Stimulated activated memory B cell treated with anti-CD40 and anti-IgM and Interleukin-4, amounts not matched to agents 10 μg/mL and 1 μg/mL and 100 μg/mL, for 72 hours (primary cell): ENCODE measurements around the gene OAS1.
A peak's percentile ranks its signal among the peaks of the same experiment; 100 is the strongest.

ENCODE experiments used
- ATAC-seq: fragments of 150-1000 bp; cut with Tn5 transposase; 2 replicates; pipeline ENCODE4 v1.10.0; 2021
- H3K27ac Mint-ChIP-seq: one replicate; pipeline ENCODE4 v1.8.0; 2022; ENCODE audit warnings: mild to moderate bottlenecking, mixed read lengths
- H3K27me3 Mint-ChIP-seq: one replicate; pipeline ENCODE4 v1.8.0; 2022; ENCODE audit warnings: mixed read lengths
- H3K36me3 Mint-ChIP-seq: one replicate; pipeline ENCODE4 v1.8.0; 2022; ENCODE audit warnings: mixed read lengths
- H3K4me1 Mint-ChIP-seq: one replicate; pipeline ENCODE4 v1.8.0; 2022; ENCODE audit warnings: mixed read lengths
- H3K4me3 Mint-ChIP-seq: one replicate; pipeline ENCODE4 v1.8.0; 2022; ENCODE audit warnings: mild to moderate bottlenecking, moderate library complexity, mixed read lengths
- H3K9me3 Mint-ChIP-seq: one replicate; pipeline ENCODE4 v1.8.0; 2022; ENCODE audit warnings: mixed read lengths

OAS1 gene

DNA sequence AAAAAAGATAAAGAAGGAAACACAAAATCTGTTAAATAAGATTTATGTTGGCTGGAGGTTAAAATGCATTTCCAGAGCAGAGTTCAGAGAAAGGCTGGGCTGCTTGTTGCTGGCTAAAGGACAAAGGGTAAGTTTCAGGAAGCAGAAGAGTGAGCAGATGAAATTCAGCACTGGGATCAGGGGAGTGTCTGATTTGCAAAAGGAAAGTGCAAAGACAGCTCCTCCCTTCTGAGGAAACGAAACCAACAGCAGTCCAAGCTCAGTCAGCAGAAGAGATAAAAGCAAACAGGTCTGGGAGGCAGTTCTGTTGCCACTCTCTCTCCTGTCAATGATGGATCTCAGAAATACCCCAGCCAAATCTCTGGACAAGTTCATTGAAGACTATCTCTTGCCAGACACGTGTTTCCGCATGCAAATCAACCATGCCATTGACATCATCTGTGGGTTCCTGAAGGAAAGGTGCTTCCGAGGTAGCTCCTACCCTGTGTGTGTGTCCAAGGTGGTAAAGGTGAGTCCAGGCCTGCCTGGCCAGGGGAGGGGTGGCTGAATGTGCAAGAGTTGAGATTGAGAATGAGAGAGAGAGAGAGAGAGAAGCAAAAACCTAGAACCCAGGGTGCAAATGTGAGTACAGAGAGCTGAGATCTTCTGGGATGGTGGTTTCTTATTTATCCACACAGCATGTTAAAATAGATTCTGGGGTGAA, at the start of gene OAS1:
OAS1 (plus strand) TSS at position 251 of the 703 bp plus-strand sequence; CDS start at position 329, 78 bp downstream.
- H3K4me3 Mint-ChIP-seq = peak within 1 kb of the TSS; percentile 82
- H3K9me3 Mint-ChIP-seq = no peaks in the 10 kb centered on the region
- H3K27me3 Mint-ChIP-seq = no peaks in the 10 kb centered on the region
- peaks cover 82% of the 10 kb centered on the region for H3K4me1 Mint-ChIP-seq
- peaks cover 20% of the 10 kb centered on the region for H3K36me3 Mint-ChIP-seq
- ATAC-seq = peak; percentile 85
- H3K27ac Mint-ChIP-seq = peak within 1 kb of the TSS; percentile 84

- H3K4me1 Mint-ChIP-seq = peaks cover 6% of the 10 kb centered on the region
- no peak overlapping the region for H3K27ac Mint-ChIP-seq
- H3K4me3 Mint-ChIP-seq = no peak overlapping the region
- peaks cover 35% of the 10 kb centered on the region for H3K27me3 Mint-ChIP-seq
- no peaks in the 10 kb centered on the region for H3K9me3 Mint-ChIP-seq
- ATAC-seq = no peak
- H3K36me3 Mint-ChIP-seq = no peaks in the 10 kb centered on the region
Observed at GRCh38 chr12:112859291-112859690, 47.5 kb upstream of the OAS1 start.

DNA sequence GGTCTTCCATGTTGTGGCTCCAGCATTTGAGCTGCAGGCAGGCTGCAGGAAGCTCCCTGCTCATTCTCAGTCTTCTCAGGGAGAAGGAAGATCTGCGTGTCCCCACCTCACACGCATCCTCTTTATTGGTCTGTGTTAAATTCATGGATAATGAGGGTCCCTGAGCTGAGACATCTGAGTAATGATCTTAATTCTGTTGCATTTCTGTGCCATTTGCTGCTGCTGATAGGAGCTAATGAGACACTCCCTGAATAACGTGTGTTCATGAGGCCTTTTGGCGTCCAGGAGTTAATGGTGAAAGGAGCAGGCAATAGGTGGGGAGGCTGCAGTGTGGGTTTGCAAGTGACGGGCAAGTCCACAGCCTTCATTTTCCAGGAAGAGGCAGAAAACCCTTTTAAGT, 46.6 kb upstream of the OAS1 start:
- no peaks in the 10 kb centered on the region for H3K36me3 Mint-ChIP-seq
- H3K4me1 Mint-ChIP-seq = peaks cover 13% of the 10 kb centered on the region
- H3K4me3 Mint-ChIP-seq = no peak overlapping the region
- peaks cover 35% of the 10 kb centered on the region for H3K27me3 Mint-ChIP-seq
- no peak for ATAC-seq
- no peaks in the 10 kb centered on the region for H3K9me3 Mint-ChIP-seq
- H3K27ac Mint-ChIP-seq = no peak overlapping the region

GRCh38 chr12:112861284-112861683, 45.5 kb upstream of the OAS1 start:
- Mint-ChIP-seq H3K27ac (no peak overlapping the region), H3K27me3 (peaks cover 26% of the 10 kb centered on the region), H3K4me3 (no peak overlapping the region), H3K9me3 (no peaks in the 10 kb centered on the region), H3K36me3 (no peaks in the 10 kb centered on the region), H3K4me1 (peaks cover 13% of the 10 kb centered on the region)
- ATAC-seq = no peak

DNA sequence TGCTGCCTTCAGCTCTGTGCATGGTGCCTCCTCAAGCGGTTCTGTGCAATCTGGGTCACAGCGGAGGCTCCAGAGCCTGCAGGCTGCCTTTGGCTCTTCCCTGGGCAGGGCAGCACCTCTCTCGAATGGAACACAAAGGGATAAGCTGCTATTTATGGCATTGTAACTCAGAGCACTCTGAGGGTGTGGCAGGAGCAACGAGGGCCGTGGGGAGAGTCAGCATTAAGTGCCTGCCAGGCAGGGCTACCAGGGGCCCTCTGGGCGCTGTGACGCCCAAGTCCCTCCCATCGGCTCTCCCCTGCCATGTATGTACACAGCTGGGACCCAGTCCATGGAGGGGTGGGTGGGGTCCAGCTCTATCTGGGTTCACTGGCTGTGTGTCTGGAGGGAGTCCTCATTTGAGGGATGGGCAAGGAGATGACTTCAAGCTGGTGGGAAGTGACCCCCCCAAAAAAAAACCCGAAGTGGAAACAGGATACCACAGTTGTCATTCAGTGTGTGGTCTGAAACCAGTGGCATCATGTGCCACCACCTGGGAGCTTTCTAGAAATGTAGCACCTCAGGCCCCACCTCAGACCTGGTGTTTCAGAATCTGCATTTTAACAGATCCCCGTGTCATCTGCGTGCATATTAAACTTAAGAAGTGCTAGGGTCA, 44.0 kb upstream of the OAS1 start:
- H3K4me3 Mint-ChIP-seq = no peak overlapping the region
- ATAC-seq = no peak
- H3K27ac Mint-ChIP-seq = no peak overlapping the region
- peaks cover 25% of the 10 kb centered on the region for H3K27me3 Mint-ChIP-seq
- peaks cover 13% of the 10 kb centered on the region for H3K4me1 Mint-ChIP-seq
- H3K36me3 Mint-ChIP-seq = no peaks in the 10 kb centered on the region
- no peaks in the 10 kb centered on the region for H3K9me3 Mint-ChIP-seq

GRCh38 chr12:112868459-112869041, 38.2 kb upstream of the OAS1 start:
- peaks cover 13% of the 10 kb centered on the region for H3K27me3 Mint-ChIP-seq
- no peaks in the 10 kb centered on the region for H3K9me3 Mint-ChIP-seq
- peaks cover 28% of the 10 kb centered on the region for H3K4me1 Mint-ChIP-seq
- no peak overlapping the region for H3K4me3 Mint-ChIP-seq
- H3K36me3 Mint-ChIP-seq = no peaks in the 10 kb centered on the region
- ATAC-seq = no peak
- no peak overlapping the region for H3K27ac Mint-ChIP-seq

DNA sequence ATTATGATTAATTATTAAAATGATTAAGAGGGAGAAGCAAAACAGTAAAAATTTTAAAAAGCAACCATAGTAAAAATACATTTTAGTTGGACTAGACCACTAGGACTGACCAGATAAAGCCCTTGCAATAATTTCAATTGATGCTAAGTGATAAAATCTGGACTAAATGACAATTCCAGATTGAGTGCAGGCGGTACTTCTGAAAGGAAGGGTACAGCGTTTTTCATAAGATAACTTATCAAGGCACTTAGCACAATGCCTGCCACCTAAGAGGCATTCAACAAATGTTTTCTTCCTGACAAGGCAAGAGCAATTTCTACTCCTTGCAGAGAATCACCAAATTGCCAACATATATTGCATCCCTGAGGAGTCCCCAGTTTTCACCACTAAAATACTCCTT, 37.7 kb upstream of the OAS1 start:
- Mint-ChIP-seq H3K36me3 (no peaks in the 10 kb centered on the region), H3K4me3 (no peak overlapping the region), H3K9me3 (no peaks in the 10 kb centered on the region), H3K27ac (no peak overlapping the region), H3K27me3 (peaks cover 13% of the 10 kb centered on the region), H3K4me1 (peaks cover 24% of the 10 kb centered on the region)
- no peak for ATAC-seq

DNA sequence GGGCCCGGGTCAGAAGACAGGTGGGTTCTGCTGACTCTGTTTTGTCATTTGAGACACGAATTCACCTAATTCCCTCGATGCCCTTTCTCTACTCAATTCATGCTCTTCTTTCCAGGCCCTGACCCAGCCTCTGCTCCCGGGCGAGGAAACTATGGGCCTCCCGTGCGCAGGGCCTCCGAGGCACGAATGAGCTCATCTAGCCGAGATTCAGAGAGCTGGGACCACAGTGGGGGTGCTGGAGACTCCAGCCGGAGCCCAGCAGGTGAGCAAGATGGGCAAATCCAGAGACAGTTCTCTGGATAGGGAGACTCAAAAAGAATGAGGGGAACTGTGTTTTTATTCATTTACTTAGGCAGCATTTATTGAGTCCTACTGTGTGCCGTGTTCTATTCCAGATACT, 37.0 kb upstream of the OAS1 start:
- no peak for ATAC-seq
- Mint-ChIP-seq H3K36me3 (no peaks in the 10 kb centered on the region), H3K27ac (peak overlapping the region; percentile 31), H3K27me3 (peaks cover 13% of the 10 kb centered on the region), H3K4me3 (no peak overlapping the region), H3K4me1 (peaks cover 17% of the 10 kb centered on the region), H3K9me3 (no peaks in the 10 kb centered on the region)

GRCh38 chr12:112870267-112870980, 36.3 kb upstream of the OAS1 start:
- Mint-ChIP-seq H3K36me3 (no peaks in the 10 kb centered on the region), H3K4me3 (peak overlapping the region; percentile 4), H3K4me1 (peaks cover 15% of the 10 kb centered on the region), H3K9me3 (no peaks in the 10 kb centered on the region), H3K27ac (peak overlapping the region; percentile 31), H3K27me3 (peaks cover 18% of the 10 kb centered on the region)
- peak; percentile 88 for ATAC-seq

DNA sequence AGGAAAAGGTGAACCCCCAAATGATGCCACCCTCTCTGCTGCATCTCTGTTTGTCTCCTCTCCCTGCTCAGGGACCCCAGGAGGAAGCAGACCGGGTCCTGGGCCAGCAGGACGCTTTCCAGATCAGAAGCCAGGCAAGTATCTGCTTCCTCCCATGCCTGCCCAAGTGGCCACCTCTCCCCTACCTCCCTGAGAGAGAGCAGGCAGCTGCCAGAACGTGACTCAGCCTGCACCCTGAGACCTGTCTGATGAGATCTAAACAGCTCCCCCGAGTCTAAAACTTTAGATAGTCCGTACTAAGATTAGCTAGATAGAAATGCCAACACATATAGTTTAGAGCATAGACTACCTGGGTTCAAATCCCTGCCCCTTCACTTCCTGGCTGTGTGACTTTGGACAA, 31.2 kb upstream of the OAS1 start:
- no peak for ATAC-seq
- H3K36me3 Mint-ChIP-seq = no peaks in the 10 kb centered on the region
- no peak overlapping the region for H3K27ac Mint-ChIP-seq
- H3K4me3 Mint-ChIP-seq = no peak overlapping the region
- no peaks in the 10 kb centered on the region for H3K9me3 Mint-ChIP-seq
- peaks cover 51% of the 10 kb centered on the region for H3K27me3 Mint-ChIP-seq
- peaks cover 9% of the 10 kb centered on the region for H3K4me1 Mint-ChIP-seq

- ATAC-seq = no peak
- H3K4me3 Mint-ChIP-seq = no peak overlapping the region
- H3K36me3 Mint-ChIP-seq = no peaks in the 10 kb centered on the region
- peaks cover 60% of the 10 kb centered on the region for H3K27me3 Mint-ChIP-seq
- no peaks in the 10 kb centered on the region for H3K4me1 Mint-ChIP-seq
- no peak overlapping the region for H3K27ac Mint-ChIP-seq
- H3K9me3 Mint-ChIP-seq = no peaks in the 10 kb centered on the region
Observed at GRCh38 chr12:112876506-112876905, 30.3 kb upstream of the OAS1 start.

GRCh38 chr12:112877006-112877405, 29.8 kb upstream of the OAS1 start:
- Mint-ChIP-seq H3K27me3 (peaks cover 64% of the 10 kb centered on the region), H3K4me3 (no peak overlapping the region), H3K27ac (no peak overlapping the region)

DNA sequence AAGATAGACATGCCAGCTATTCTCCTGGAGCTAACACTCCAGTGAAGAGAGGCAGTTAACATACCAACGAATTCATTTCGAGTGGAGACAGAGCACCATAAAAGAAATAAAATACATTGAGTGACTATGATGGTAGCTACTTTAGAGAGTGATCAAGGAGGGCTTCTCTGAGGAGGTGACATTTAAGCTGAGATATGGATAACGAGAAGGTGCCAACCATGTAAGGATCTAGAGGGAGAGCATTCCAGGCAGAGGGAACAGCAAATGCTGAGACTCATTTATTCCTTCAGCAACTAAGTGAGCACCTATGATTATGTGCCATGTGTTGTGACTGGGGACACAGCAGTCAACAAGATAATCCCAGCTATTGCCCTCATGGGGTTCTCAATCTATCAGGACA, 28.3 kb upstream of the OAS1 start:
- Mint-ChIP-seq H3K27ac (no peak overlapping the region), H3K27me3 (peaks cover 64% of the 10 kb centered on the region), H3K9me3 (no peaks in the 10 kb centered on the region), H3K4me3 (no peak overlapping the region), H3K36me3 (no peaks in the 10 kb centered on the region), H3K4me1 (no peaks in the 10 kb centered on the region)
- no peak for ATAC-seq

More at GRCh38 chr12:112877006-112877405, 29.8 kb upstream of the OAS1 start:
- no peaks in the 10 kb centered on the region for H3K9me3 Mint-ChIP-seq
- ATAC-seq = no peak
- no peaks in the 10 kb centered on the region for H3K4me1 Mint-ChIP-seq
- H3K36me3 Mint-ChIP-seq = no peaks in the 10 kb centered on the region

DNA sequence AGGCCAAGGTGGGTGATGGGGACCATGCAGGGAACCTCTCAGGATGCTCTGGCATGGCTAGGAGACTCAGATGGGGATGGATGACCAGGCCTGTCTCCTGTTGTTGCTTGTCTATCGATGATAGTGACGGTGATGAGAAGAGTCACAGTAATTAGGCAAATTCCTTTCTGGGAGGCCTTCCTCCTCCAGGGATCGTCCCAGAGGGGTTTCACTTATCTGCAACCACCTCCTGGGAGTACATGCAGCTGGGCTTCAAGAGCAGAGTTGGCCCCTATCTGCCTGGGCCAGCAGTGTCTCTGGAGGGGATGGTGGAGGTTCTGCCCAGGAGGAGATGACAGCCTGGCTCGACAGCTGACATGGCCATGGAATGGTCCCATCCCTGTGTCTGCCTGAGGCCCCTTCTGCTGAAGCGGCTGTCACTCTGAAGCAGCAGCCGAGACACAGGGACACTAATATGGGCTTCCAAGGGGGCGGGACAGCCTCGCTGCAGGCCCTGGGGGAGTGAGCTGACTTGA, 27.5 kb upstream of the OAS1 start:
- H3K27ac Mint-ChIP-seq = no peak overlapping the region
- H3K27me3 Mint-ChIP-seq = peaks cover 64% of the 10 kb centered on the region
- ATAC-seq = no peak

DNA sequence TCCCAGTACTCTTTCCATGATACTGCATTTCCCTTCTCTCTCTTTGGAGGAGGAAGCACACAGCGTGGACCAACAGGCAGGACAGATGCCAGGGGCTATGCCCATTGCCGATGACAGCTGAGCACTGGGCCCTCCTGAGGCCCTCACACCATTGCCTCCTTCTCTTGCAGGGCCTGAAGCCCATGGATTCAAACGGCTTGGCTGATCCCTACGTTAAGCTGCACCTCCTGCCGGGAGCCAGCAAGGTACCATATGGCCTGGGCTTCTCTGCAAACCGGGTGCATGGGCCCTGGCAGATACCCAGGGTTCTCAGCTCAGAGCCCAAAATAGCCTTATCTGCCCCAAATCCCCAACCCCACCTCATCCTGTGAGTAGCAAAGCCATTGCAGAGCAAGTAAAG, 25.2 kb upstream of the OAS1 start:
- H3K27ac Mint-ChIP-seq = no peak overlapping the region
- H3K27me3 Mint-ChIP-seq = peaks cover 54% of the 10 kb centered on the region
- ATAC-seq = no peak
- no peaks in the 10 kb centered on the region for H3K4me1 Mint-ChIP-seq
- H3K9me3 Mint-ChIP-seq = peaks cover 5% of the 10 kb centered on the region
- H3K36me3 Mint-ChIP-seq = no peaks in the 10 kb centered on the region
- H3K4me3 Mint-ChIP-seq = no peak overlapping the region

More for the DNA sequence above, 27.5 kb upstream of the OAS1 start:
- Mint-ChIP-seq H3K4me3 (no peak overlapping the region), H3K4me1 (no peaks in the 10 kb centered on the region), H3K9me3 (no peaks in the 10 kb centered on the region), H3K36me3 (no peaks in the 10 kb centered on the region)
